ENCODE data around the gene SNAI1. TPM values are rescaled to one million over a fixed set of nuclear protein-coding genes. Genes with fewer than 3 reads are reported as not detected.

Gene SNAI1
- total RNA-seq, 1 donor from 2014 or later = 9.7 TPM

DNA sequence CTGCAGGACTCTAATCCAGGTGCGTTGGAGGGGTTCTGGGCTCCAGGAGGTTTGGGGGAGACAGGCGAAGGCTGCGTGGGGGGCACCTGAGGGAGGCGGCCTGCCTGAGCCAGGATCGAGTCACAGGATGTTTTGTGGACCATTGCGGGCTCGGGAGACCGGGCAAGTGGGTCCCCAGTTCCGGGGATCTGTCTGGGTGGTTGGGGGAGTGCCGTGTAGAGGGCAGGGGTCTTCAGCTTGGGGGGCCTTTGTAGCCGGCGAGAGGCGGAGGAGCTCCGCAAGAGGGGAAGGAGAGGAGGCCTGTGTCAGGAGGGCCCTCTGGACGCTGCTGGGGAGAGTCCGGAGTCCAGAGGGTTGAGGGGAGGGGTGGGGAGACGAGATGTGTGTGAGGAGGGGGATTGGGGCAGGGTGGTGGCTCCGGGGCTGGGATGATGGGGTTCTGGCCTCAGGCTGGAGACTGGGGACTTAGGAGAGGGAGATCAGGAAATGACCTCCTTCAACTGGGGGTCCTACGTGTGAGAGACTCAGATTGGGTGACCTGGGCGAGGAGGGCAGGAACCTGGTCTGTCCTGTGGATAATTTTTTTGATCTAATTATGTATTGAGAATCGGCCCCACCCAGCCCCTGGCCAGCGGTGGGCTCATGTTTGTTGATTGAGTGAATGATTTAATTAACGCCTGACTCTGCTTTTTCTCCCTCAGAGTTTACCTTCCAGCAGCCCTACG, 505 bp downstream of the SNAI1 start:
- H3K4me1 Mint-ChIP-seq = peaks cover 39% of the 10 kb centered on the region
- H3K9me3 Mint-ChIP-seq = no peaks in the 10 kb centered on the region
- H3K36me3 Mint-ChIP-seq = no peaks in the 10 kb centered on the region
- TF ChIP-seq, protein P1, sequence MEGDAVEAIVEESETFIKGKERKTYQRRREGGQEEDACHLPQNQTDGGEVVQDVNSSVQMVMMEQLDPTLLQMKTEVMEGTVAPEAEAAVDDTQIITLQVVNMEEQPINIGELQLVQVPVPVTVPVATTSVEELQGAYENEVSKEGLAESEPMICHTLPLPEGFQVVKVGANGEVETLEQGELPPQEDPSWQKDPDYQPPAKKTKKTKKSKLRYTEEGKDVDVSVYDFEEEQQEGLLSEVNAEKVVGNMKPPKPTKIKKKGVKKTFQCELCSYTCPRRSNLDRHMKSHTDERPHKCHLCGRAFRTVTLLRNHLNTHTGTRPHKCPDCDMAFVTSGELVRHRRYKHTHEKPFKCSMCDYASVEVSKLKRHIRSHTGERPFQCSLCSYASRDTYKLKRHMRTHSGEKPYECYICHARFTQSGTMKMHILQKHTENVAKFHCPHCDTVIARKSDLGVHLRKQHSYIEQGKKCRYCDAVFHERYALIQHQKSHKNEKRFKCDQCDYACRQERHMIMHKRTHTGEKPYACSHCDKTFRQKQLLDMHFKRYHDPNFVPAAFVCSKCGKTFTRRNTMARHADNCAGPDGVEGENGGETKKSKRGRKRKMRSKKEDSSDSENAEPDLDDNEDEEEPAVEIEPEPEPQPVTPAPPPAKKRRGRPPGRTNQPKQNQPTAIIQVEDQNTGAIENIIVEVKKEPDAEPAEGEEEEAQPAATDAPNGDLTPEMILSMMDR (IDR thresholded peaks at IDR 0.05; ENCODE audit: unreplicated experiment) = no peak
- peak overlapping the region; percentile 81 for H3K4me3 Mint-ChIP-seq
- peaks cover 40% of the 10 kb centered on the region for H3K27me3 Mint-ChIP-seq (ENCODE audit: low read depth)
- DNase-seq (ENCODE audit: low spot score in 2 of 2, unreplicated experiment in 2 of 2) = no peak
- peak overlapping the region; percentile 39 for H3K27ac Mint-ChIP-seq

DNA sequence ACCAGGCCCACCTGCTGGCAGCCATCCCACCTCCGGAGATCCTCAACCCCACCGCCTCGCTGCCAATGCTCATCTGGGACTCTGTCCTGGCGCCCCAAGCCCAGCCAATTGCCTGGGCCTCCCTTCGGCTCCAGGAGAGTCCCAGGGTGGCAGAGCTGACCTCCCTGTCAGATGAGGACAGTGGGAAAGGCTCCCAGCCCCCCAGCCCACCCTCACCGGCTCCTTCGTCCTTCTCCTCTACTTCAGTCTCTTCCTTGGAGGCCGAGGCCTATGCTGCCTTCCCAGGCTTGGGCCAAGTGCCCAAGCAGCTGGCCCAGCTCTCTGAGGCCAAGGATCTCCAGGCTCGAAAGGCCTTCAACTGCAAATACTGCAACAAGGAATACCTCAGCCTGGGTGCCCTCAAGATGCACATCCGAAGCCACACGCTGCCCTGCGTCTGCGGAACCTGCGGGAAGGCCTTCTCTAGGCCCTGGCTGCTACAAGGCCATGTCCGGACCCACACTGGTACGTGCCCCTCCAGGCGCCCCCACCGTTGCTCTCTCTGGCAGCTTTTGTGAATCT, 1.1 kb downstream of the SNAI1 start:
- Mint-ChIP-seq H3K9me3 (no peaks in the 10 kb centered on the region), H3K27ac (peak overlapping the region; percentile 81), H3K4me1 (peaks cover 44% of the 10 kb centered on the region), H3K36me3 (no peaks in the 10 kb centered on the region), H3K4me3 (peak overlapping the region; percentile 81), H3K27me3 (ENCODE audit: low read depth) (peaks cover 40% of the 10 kb centered on the region)
- DNase-seq (ENCODE audit: low spot score in 2 of 2, unreplicated experiment in 2 of 2) = no peak
- TF ChIP-seq, protein P1 (IDR thresholded peaks at IDR 0.05; ENCODE audit: unreplicated experiment) = no peak

DNA sequence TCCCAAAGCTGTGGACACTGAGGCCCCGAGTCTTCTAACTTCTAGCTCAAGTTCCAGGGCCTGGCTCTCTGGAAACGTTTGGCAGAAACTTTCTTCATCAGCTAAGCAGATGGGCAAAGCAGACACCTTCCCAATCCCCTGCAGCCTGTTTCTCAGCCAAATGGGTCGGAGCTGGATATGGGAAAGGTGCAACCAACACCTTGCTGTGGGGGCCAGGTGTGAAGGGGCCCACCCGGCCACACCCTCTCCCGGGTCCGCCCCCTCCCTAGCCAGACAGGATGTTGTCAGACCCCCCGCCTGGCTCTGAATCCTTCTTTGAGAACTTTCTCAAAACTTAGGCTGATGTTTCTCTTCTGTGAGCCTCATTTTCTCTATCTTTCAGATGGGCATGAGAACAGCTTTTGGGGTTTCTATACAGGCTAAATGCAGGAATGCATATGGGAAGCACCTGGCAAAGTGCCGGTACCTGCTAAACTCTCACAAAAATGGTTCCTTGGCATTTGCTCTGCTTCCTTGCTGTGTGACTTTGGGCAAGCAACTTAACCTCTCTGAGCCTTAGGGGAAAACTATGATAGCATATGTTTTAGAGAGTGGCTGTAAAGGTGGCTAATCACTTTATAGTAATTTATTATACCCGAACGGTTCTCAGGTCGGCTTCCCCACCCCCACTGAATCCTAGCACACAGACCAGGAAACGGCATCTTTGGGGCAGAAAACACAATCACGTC, 1.8 kb downstream of the SNAI1 start:
- Mint-ChIP-seq H3K9me3 (no peaks in the 10 kb centered on the region), H3K4me3 (peak overlapping the region; percentile 81), H3K36me3 (no peaks in the 10 kb centered on the region), H3K4me1 (peaks cover 51% of the 10 kb centered on the region), H3K27ac (no peak overlapping the region), H3K27me3 (ENCODE audit: low read depth) (peaks cover 36% of the 10 kb centered on the region)
- DNase-seq (ENCODE audit: low spot score in 2 of 2, unreplicated experiment in 2 of 2) = no peak
- TF ChIP-seq, protein P1 (IDR thresholded peaks at IDR 0.05; ENCODE audit: unreplicated experiment) = no peak

DNA sequence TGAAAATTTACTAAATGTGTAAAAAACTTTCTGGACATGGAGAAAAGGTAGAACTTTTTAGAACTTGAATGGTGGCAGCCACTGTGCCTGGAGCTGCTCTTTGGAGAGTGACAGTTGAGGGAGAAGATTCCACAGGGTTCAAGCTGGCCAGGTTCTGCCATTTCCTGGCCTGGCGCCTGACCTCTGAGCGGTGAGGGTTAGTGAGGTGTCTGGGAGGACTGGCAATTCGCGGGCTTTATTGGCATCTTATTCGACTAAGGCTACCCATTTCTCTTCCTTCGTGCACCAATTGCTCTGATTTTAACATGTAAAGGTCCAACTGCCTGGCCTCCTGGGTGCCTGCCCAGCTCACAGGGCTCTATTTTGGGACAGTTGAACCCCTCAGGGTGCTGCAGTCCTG, 2.4 kb downstream of the SNAI1 start:
- H3K27me3 Mint-ChIP-seq (ENCODE audit: low read depth) = peaks cover 32% of the 10 kb centered on the region

DNA sequence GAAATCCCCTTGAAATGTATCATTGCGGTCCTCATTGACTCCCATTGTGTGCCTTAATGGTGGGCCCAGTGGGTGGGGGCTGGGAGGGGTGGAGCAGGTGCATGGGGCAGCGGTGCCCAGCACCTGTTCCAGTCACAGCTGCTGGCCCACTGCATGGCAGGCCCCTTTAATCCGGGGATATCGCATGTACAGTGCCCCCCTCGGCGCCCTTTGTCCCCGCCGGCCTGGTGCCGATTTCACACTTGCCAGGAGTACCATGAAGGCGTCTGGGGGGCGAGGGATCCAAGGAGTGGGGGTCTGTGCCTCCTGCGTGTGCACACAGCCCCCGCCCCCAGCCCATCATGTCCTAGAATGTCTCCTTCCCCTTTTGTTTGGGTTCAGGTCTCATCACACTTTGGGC, 2.8 kb downstream of the SNAI1 start:
- peaks cover 28% of the 10 kb centered on the region for H3K27me3 Mint-ChIP-seq (ENCODE audit: low read depth)
- H3K4me3 Mint-ChIP-seq = peak overlapping the region; percentile 81
- DNase-seq (ENCODE audit: low spot score in 2 of 2, unreplicated experiment in 2 of 2) = no peak
- TF ChIP-seq, protein P1 (IDR thresholded peaks at IDR 0.05; ENCODE audit: unreplicated experiment) = no peak
- peaks cover 61% of the 10 kb centered on the region for H3K4me1 Mint-ChIP-seq
- no peak overlapping the region for H3K27ac Mint-ChIP-seq
- H3K9me3 Mint-ChIP-seq = no peaks in the 10 kb centered on the region
- H3K36me3 Mint-ChIP-seq = no peaks in the 10 kb centered on the region

More for the DNA sequence above, 2.4 kb downstream of the SNAI1 start:
- Mint-ChIP-seq H3K36me3 (no peaks in the 10 kb centered on the region), H3K4me3 (peak overlapping the region; percentile 81), H3K4me1 (peaks cover 57% of the 10 kb centered on the region), H3K9me3 (no peaks in the 10 kb centered on the region), H3K27ac (no peak overlapping the region)
- TF ChIP-seq, protein P1 (IDR thresholded peaks at IDR 0.05; ENCODE audit: unreplicated experiment) = no peak
- no peak for DNase-seq (ENCODE audit: low spot score in 2 of 2, unreplicated experiment in 2 of 2)
